Esophagus squamous epithelium (tissue), 4 donors: Measurements from ENCODE around the gene ARHGAP28.

Experiments used
- POLR2A ChIP-seq, 4 donors: fragments of 450-650 bp; IDR thresholded peaks; one replicate each; pipeline ENCODE4 v1.6.1; 2017; ENCODE audit warnings: antibody characterized with exemption in 4 of 4, mild to moderate bottlenecking in 4 of 4, moderate library complexity in 3 of 4
- TF ChIP-seq, protein P1 (sequence below), 6 experiments: fragments of 450-650 bp in 4 of 6; fragments of 200-600 bp in 2 of 6; sonication (generic) in 2 of 6; IDR thresholded peaks; one replicate each; pipeline ENCODE4 v1.5.1; 2016 to 2019; ENCODE audit warnings: antibody characterized with exemption in 6 of 6, mild to moderate bottlenecking in 4 of 6, moderate library complexity in 4 of 6

DNA sequence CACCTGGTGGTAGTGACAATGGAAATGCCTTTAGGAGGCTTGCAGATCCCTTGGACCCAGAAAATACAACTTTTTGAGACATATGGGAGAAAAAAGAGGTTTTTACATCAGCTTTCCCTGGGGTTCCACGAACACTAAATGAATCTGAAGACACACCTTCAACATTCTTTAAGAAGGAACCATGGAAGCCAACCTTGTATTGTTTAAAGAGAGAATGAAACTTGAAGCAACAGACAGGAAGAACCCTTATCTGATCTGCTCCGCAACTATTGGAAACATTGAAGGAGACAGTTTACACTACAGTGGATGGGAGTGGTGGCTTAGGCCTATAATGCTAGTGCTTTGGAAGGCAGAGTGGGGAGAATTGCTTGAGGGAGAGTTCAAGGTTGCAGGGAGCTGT, 197.6 kb downstream of the ARHGAP28 start:
- no peak for TF ChIP-seq POLR2A (IDR thresholded peaks at IDR 0.05)
- TF ChIP-seq, protein P1, sequence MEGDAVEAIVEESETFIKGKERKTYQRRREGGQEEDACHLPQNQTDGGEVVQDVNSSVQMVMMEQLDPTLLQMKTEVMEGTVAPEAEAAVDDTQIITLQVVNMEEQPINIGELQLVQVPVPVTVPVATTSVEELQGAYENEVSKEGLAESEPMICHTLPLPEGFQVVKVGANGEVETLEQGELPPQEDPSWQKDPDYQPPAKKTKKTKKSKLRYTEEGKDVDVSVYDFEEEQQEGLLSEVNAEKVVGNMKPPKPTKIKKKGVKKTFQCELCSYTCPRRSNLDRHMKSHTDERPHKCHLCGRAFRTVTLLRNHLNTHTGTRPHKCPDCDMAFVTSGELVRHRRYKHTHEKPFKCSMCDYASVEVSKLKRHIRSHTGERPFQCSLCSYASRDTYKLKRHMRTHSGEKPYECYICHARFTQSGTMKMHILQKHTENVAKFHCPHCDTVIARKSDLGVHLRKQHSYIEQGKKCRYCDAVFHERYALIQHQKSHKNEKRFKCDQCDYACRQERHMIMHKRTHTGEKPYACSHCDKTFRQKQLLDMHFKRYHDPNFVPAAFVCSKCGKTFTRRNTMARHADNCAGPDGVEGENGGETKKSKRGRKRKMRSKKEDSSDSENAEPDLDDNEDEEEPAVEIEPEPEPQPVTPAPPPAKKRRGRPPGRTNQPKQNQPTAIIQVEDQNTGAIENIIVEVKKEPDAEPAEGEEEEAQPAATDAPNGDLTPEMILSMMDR (IDR thresholded peaks at IDR 0.05): no peak
